HCT116 (cell line): ENCODE measurements around the gene CCR7. TPM values are rescaled to one million over a fixed set of nuclear protein-coding genes. Genes with fewer than 3 reads are reported as not detected.

Source experiments
- ATAC-seq: fragments of 200-7000 bp; cut with Tn5 transposase; 2 replicates; pipeline ENCODE4 v1.9.1; 2020; ENCODE audit warnings: mild to moderate bottlenecking, moderate library complexity
- BruUV-seq: library from RNA; stranded (reverse); fragments of 400-500 nt; replicated peaks from 2 replicates; lab custom pipeline; 2021; lab: Mats Ljungman, UMichigan
- CTCF ChIA-PET: fragments of 300-600 bp; sonication (Branson Sonifier 250); formaldehyde crosslinking; loops from one replicate; lab custom pipeline; 2021; ENCODE audit warnings: antibody characterized with exemption; lab: Charles Lee
- POLR2A ChIA-PET: fragments of 300-600, 350-600 bp; sonication (Branson Sonifier 250); formaldehyde crosslinking; loops from one replicate; lab custom pipeline; 2021; ENCODE audit warnings: antibody characterized with exemption; lab: Charles Lee
- RAD21 ChIA-PET, 2 experiments: fragments of 300-600 bp; sonication (Branson Sonifier 250); formaldehyde crosslinking; loops; one replicate each; lab custom pipeline; 2023; ENCODE audit warnings: low total read pairs in 2 of 2; ENCODE audit not compliant: uncharacterized antibody in 2 of 2, unreplicated experiment in 2 of 2, low non-redundant PET in 1 of 2; lab: Charles Lee
- DNase-seq: peaks from one replicate; pipeline ENCODE4 v3.0.0-alpha.2; 2010; ENCODE audit warnings: low read depth, low spot score
- H2AFZ ChIP-seq: fragments of 200-600 bp; shearing (Covaris generic), sonication (generic); 2 replicates; pipeline ENCODE4 v1.6.1; 2017; ENCODE audit warnings: low read depth, mixed run types, mixed read lengths, antibody characterized with exemption, low read length; ENCODE audit not compliant: poor library complexity, severe bottlenecking
- H3K27ac ChIP-seq: 2 replicates; pipeline ENCODE4 v1.5.1; 2012; ENCODE audit warnings: low read depth, low read length
- H3K27me3 ChIP-seq: fragments of 200-600 bp; sonication (generic); 2 replicates; pipeline ENCODE4 v1.6.1; 2016; ENCODE audit warnings: mixed run types, low read length, mixed read lengths; ENCODE audit not compliant: insufficient read depth
- H3K36me3 ChIP-seq, 2 experiments: fragments of 200-500 bp in 1 of 2; fragments of 200-600 bp in 1 of 2; sonication (Bioruptor generic) in 1 of 2; sonication (generic) in 1 of 2; 2 replicates each; pipeline versions ENCODE4 v1.5.1 to v1.6.1; 2014 to 2016; ENCODE audit warnings: low read length in 2 of 2, inconsistent platforms in 1 of 2, mixed read lengths in 1 of 2, mixed run types in 1 of 2; ENCODE audit not compliant: insufficient read depth in 2 of 2, control insufficient read depth in 1 of 2
- H3K4me1 ChIP-seq, 2 experiments: fragments of 200-600 bp in 1 of 2; sonication (generic) in 1 of 2; 2 replicates each; pipeline versions ENCODE4 v1.5.1 to v1.6.1; 2012 to 2017; ENCODE audit warnings: low read length in 2 of 2, inconsistent platforms in 1 of 2, mild to moderate bottlenecking in 1 of 2, mixed read lengths in 1 of 2, mixed run types in 1 of 2, moderate library complexity in 1 of 2; ENCODE audit not compliant: insufficient read depth in 2 of 2, control insufficient read depth in 1 of 2
- H3K4me2 ChIP-seq: fragments of 200-600 bp; sonication (generic); 2 replicates; pipeline ENCODE4 v1.6.1; 2017; ENCODE audit warnings: mixed run types, low read length, mixed read lengths
- H3K4me3 ChIP-seq, 2 experiments: fragments of 200-600 bp in 1 of 2; sonication (generic) in 1 of 2; replicated peaks in 1 of 2; 2 replicates each; pipeline ENCODE4 v1.5.1; 2011 to 2016; ENCODE audit warnings: low read length in 2 of 2, control low read depth in 1 of 2, low read depth in 1 of 2, mild to moderate bottlenecking in 1 of 2, mixed read lengths in 1 of 2, mixed run types in 1 of 2
- H3K79me2 ChIP-seq: fragments of 200-600 bp; sonication (generic); 2 replicates; pipeline ENCODE4 v1.6.1; 2017; ENCODE audit warnings: mild to moderate bottlenecking, mixed run types, low read length, moderate library complexity, mixed read lengths; ENCODE audit not compliant: insufficient read depth
- H3K9ac ChIP-seq: fragments of 200-600 bp; sonication (generic); 2 replicates; pipeline ENCODE4 v1.6.1; 2016; ENCODE audit warnings: low read length, mixed read lengths
- H3K9me2 ChIP-seq: fragments of 200-600 bp; sonication (generic), shearing (Covaris generic); 2 replicates; pipeline ENCODE4 v1.6.1; 2017; ENCODE audit warnings: mixed run types, mild to moderate bottlenecking, moderate library complexity; ENCODE audit not compliant: insufficient read depth
- H3K9me3 ChIP-seq, 2 experiments: fragments of 200-500 bp in 1 of 2; fragments of 200-600 bp in 1 of 2; sonication (Bioruptor generic) in 1 of 2; sonication (generic) in 1 of 2; 2 replicates each; pipeline ENCODE4 v1.6.1; 2014 to 2017; ENCODE audit warnings: low read length in 2 of 2, mixed read lengths in 2 of 2, inconsistent platforms in 1 of 2, low read depth in 1 of 2, mild to moderate bottlenecking in 1 of 2, mixed run types in 1 of 2, moderate library complexity in 1 of 2; ENCODE audit not compliant: control insufficient read depth in 1 of 2, insufficient read depth in 1 of 2
- H4K20me1 ChIP-seq: fragments of 200-600 bp; sonication (generic), shearing (Covaris generic); 2 replicates; pipeline ENCODE4 v1.6.1; 2017; ENCODE audit warnings: mixed run types, mild to moderate bottlenecking, moderate library complexity; ENCODE audit not compliant: insufficient read depth
- CEBPB ChIP-seq: IDR thresholded peaks from 2 replicates; pipeline ENCODE4 v1.6.1; 2012; ENCODE audit warnings: low read depth
- CTCF ChIP-seq, 3 experiments: fragments of 200-600 bp in 1 of 3; sonication (generic) in 1 of 3; IDR thresholded peaks in 2 of 3; conservative IDR thresholded peaks in 1 of 3; 2 replicates each; pipeline ENCODE4 v1.5.1; 2012 to 2017; ENCODE audit warnings: low read depth in 2 of 3, low read length in 2 of 3, antibody characterized with exemption in 1 of 3, borderline replicate concordance in 1 of 3, control low read depth in 1 of 3, mild to moderate bottlenecking in 1 of 3, mixed read lengths in 1 of 3, mixed run types in 1 of 3, moderate library complexity in 1 of 3; ENCODE audit not compliant: insufficient read depth in 1 of 3
- EGR1 ChIP-seq: IDR thresholded peaks from 2 replicates; pipeline ENCODE4 v1.6.1; 2012; ENCODE audit warnings: low read depth
- EZH2 ChIP-seq: fragments of 200-600 bp; sonication (generic); IDR thresholded peaks from 2 replicates; pipeline ENCODE4 v1.6.1; 2017; ENCODE audit warnings: antibody characterized with exemption, mixed run types
- POLR2AphosphoS5 ChIP-seq: IDR thresholded peaks from 2 replicates; pipeline ENCODE4 v1.6.1; 2011; ENCODE audit warnings: mild to moderate bottlenecking, low read depth, low read length, moderate library complexity
- RAD21 ChIP-seq: IDR thresholded peaks from 2 replicates; pipeline ENCODE4 v1.6.1; 2012; ENCODE audit warnings: low read depth, mild to moderate bottlenecking
- SIN3A ChIP-seq: IDR thresholded peaks from 2 replicates; pipeline ENCODE4 v1.6.1; 2012; ENCODE audit warnings: low read depth
- TCF7L2 ChIP-seq: IDR thresholded peaks from 2 replicates; pipeline ENCODE4 v1.7.0; 2011; ENCODE audit warnings: borderline replicate concordance, inconsistent platforms; ENCODE audit not compliant: insufficient read depth, insufficient read length; ENCODE audit errors: extremely low read depth
- ZBTB33 ChIP-seq: IDR thresholded peaks from 2 replicates; pipeline ENCODE4 v1.6.1; 2011; ENCODE audit warnings: mild to moderate bottlenecking, low read length, moderate library complexity; ENCODE audit not compliant: insufficient replicate concordance; ENCODE audit errors: extremely low read depth
- ZFX ChIP-seq: fragments of 450-650 bp; IDR thresholded peaks from 2 replicates; pipeline ENCODE4 v1.6.1; 2017
- intact Hi-C: fragments of 100-400 bp; cut with micrococcal nuclease; formaldehyde crosslinking; loops from 2 replicates; pipeline ENCODE4 v1.10.0; 2022
- total RNA-seq: library from RNA; stranded (reverse); gene quantifications from one replicate; pipeline ENCODE4 v1.2.1, GENCODE V29; 2021; ENCODE audit not compliant: unreplicated experiment
- TF ChIP-seq, protein P1 (sequence below): IDR thresholded peaks from 2 replicates; pipeline ENCODE4 v1.6.1; 2012
- TF ChIP-seq, protein P2 (sequence below): IDR thresholded peaks from 2 replicates; pipeline ENCODE4 v1.6.1; 2012

The CCR7 gene
- total RNA-seq, 1 experiment from 2014 or later: 0.69 TPM

GRCh38 chr17:40514013-40514875, 51.0 kb downstream of the CCR7 start:
- Histone ChIP-seq H3K27ac (no peak overlapping the region), H3K4me2 (no peak overlapping the region), H3K27me3 (no peaks in the 10 kb centered on the region), H3K4me3 (no peak overlapping the region), H3K4me1 (peaks cover 79 to 99% of the 10 kb centered on the region in 2 experiments), H2AFZ (no peak overlapping the region), H3K9me3 (no peaks in the 10 kb centered on the region), H3K9me2 (no peaks in the 10 kb centered on the region), H3K36me3 (no peaks in the 10 kb centered on the region), H4K20me1 (no peaks in the 10 kb centered on the region)
- RAD21 ChIA-PET: interaction anchor here in 1 of 2 experiments (0.6 kb wide), 1 partner anchor 17 kb away, joined by 3 read pairs; no protein-coding TSS in a partner anchor
- BruUV-seq: no TSS peak
- DNase-seq (no peak), ATAC-seq (no peak)
- intact Hi-C loops: no loop called here
- TF ChIP-seq, protein P1, sequence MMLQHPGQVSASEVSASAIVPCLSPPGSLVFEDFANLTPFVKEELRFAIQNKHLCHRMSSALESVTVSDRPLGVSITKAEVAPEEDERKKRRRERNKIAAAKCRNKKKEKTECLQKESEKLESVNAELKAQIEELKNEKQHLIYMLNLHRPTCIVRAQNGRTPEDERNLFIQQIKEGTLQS: no peak
- no peak for TF ChIP-seq EGR1
- no peak for TF ChIP-seq ZFX
- TF ChIP-seq SIN3A: no peak
- no peak for TF ChIP-seq CEBPB
- TF ChIP-seq, all 23 proteins: peak for 0
- ChIA-PET CTCF (no interaction called here), POLR2A (interaction anchor here (2.2 kb wide), 1 partner anchor 13 kb away, joined by 8 read pairs; the partner anchor contains the start of gene TNS4)
- Histone ChIP-seq H3K79me2 (no peaks in the 10 kb centered on the region), H3K9ac (no peak overlapping the region)

- H3K4me2 ChIP-seq: peak overlapping the region; percentile 66
- H3K9me3 ChIP-seq: no peaks in the 10 kb centered on the region
- 0 out of 4 replicates have a peak overlapping the region, but pooled peaks of 1 of the 2 experiments have one; percentile 11 for H3K4me3 ChIP-seq
- no peaks in the 10 kb centered on the region for H3K36me3 ChIP-seq
- H2AFZ ChIP-seq: peak overlapping the region; percentile 88
- intact Hi-C loops: no loop called here
- H3K9ac ChIP-seq: peak overlapping the region; percentile 34; the same call in 1 of the 2 replicates
- no peaks in the 10 kb centered on the region for H3K27me3 ChIP-seq
- POLR2A ChIA-PET: no interaction called here
- no peaks in the 10 kb centered on the region for H4K20me1 ChIP-seq
- CTCF ChIA-PET: interaction anchor here (1.9 kb wide), 1 partner anchor 21 kb away, joined by 9 read pairs; no protein-coding TSS in a partner anchor
- peak overlapping the region; percentile 41; the same call in 1 of the 2 replicates for H3K27ac ChIP-seq
- ATAC-seq (no peak), DNase-seq (no peak)
- peaks cover 54 to 75% of the 10 kb centered on the region in 2 experiments for H3K4me1 ChIP-seq
- RAD21 ChIA-PET: no interaction called here
- BruUV-seq: no TSS peak
- no peaks in the 10 kb centered on the region for H3K79me2 ChIP-seq
- no peaks in the 10 kb centered on the region for H3K9me2 ChIP-seq
- no peak for TF ChIP-seq CTCF (IDR thresholded peaks at IDR 0.05 in 2 of 3, conservative IDR thresholded peaks at IDR 0.05 in 1 of 3; ENCODE audit: borderline replicate concordance in 1 of 3, insufficient read depth in 1 of 3, low read depth in 2 of 3, low read length in 2 of 3)
- no peak for TF ChIP-seq EGR1
- no peak for TF ChIP-seq EZH2
- TF ChIP-seq TCF7L2: no peak
- TF ChIP-seq CEBPB: no peak
- TF ChIP-seq, protein P2, sequence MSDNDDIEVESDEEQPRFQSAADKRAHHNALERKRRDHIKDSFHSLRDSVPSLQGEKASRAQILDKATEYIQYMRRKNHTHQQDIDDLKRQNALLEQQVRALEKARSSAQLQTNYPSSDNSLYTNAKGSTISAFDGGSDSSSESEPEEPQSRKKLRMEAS: no peak
- no peak for TF ChIP-seq ZBTB33
- TF ChIP-seq ZFX: no peak
- no peak for TF ChIP-seq RAD21
- TF ChIP-seq POLR2AphosphoS5: no peak
Measured at GRCh38 chr17:40511667-40512220, 53.5 kb downstream of the CCR7 start.
